Bronchial epithelial cell (primary cell): Measurements from ENCODE around the gene PSMA5. TPM values are rescaled to one million over a fixed set of nuclear protein-coding genes. Genes with fewer than 3 reads are reported as not detected.
A peak's percentile ranks its signal among the peaks of the same experiment; 100 is the strongest.

ENCODE experiments used
- DNase-seq: peaks from one replicate; pipeline ENCODE4 v3.0.0-alpha.2; 2010; ENCODE audit warnings: low read depth
- FAIRE-seq: peaks from 2 replicates; lab custom pipeline; 2011; peaks lifted over from hg19 to GRCh38; lab: Jason Lieb, UNC
- H3K27me3 ChIP-seq: 2 replicates; pipeline ENCODE4 v1.5.1; 2011; ENCODE audit warnings: low read length; ENCODE audit not compliant: control insufficient read depth, insufficient read depth
- H3K36me3 ChIP-seq: 2 replicates; pipeline ENCODE4 v1.5.1; 2011; ENCODE audit warnings: low read length; ENCODE audit not compliant: control insufficient read depth, insufficient read depth
- H3K4me3 ChIP-seq: 2 replicates; pipeline ENCODE4 v1.5.1; 2011; ENCODE audit warnings: mild to moderate bottlenecking, low read depth, low read length, control low read depth
- CTCF ChIP-seq: IDR thresholded peaks from 2 replicates; pipeline ENCODE4 v1.5.1; 2011; ENCODE audit warnings: mild to moderate bottlenecking, moderate library complexity, low read length, control low read depth, inconsistent platforms; ENCODE audit not compliant: insufficient read depth, severe bottlenecking
- total RNA-seq: library from RNA; depleted of rRNA; stranded (reverse); fragments of >200 nt; gene quantifications from 2 replicates; pipeline ENCODE4 v1.2.1, GENCODE V29; 2014

PSMA5 gene
- total RNA-seq, 1 donor from 2014 or later, result 42.9 TPM

GRCh38 chr1:109373126-109373525, 53.1 kb downstream of the PSMA5 start:
- Histone ChIP-seq H3K4me3 (no peak overlapping the region), H3K27me3 (no peaks in the 10 kb centered on the region), H3K36me3 (no peaks in the 10 kb centered on the region)
- DNase-seq, result no peak
- no peak for TF ChIP-seq CTCF
- FAIRE-seq, result no peak

- FAIRE-seq (no peak), DNase-seq (no peak)
- TF ChIP-seq CTCF, result no peak
- Histone ChIP-seq H3K4me3 (no peak overlapping the region), H3K27me3 (no peaks in the 10 kb centered on the region), H3K36me3 (no peaks in the 10 kb centered on the region)
Observed at GRCh38 chr1:109372281-109372680, 54.0 kb downstream of the PSMA5 start.

- peak; percentile 48 for DNase-seq
- Histone ChIP-seq H3K27me3 (no peaks in the 10 kb centered on the region), H3K4me3 (no peak overlapping the region), H3K36me3 (no peaks in the 10 kb centered on the region)
- no peak for FAIRE-seq
- TF ChIP-seq CTCF, result no peak
Observed at GRCh38 chr1:109371341-109371739, 54.9 kb downstream of the PSMA5 start.

GRCh38 chr1:109370712-109371340, 55.4 kb downstream of the PSMA5 start:
- peak; percentile 77 for DNase-seq
- Histone ChIP-seq H3K36me3 (no peaks in the 10 kb centered on the region), H3K4me3 (no peak overlapping the region), H3K27me3 (no peaks in the 10 kb centered on the region)
- no peak for TF ChIP-seq CTCF
- FAIRE-seq, result no peak

- no peak for FAIRE-seq
- no peak for DNase-seq
- TF ChIP-seq CTCF, result no peak
Observed at GRCh38 chr1:109369167-109369746, 57.0 kb downstream of the PSMA5 start.

More at GRCh38 chr1:109369167-109369746, 57.0 kb downstream of the PSMA5 start:
- Histone ChIP-seq H3K4me3 (no peak overlapping the region), H3K36me3 (no peaks in the 10 kb centered on the region), H3K27me3 (no peaks in the 10 kb centered on the region)
